ENCODE measurements around the gene TBC1D10A. TPM values are rescaled to one million over a fixed set of nuclear protein-coding genes. Genes with fewer than 3 reads are reported as not detected.

Gene TBC1D10A
- total and polyA plus RNA-seq, 2 donors (not counting 1 experiment from before 2014, with no cell fraction given), result 10.8 to 11.7 TPM

- Histone ChIP-seq H3K36me3 (ENCODE audit: control insufficient read depth, insufficient read depth, low read length) (peaks cover 4% of the 10 kb centered on the region), H3K27ac (ENCODE audit: insufficient read depth, low read length) (no peak overlapping the region), H3K9me3 (ENCODE audit: control insufficient read depth, insufficient read depth, low read depth, low read length) (no peaks in the 10 kb centered on the region), H3K4me1 (ENCODE audit: control insufficient read depth, extremely low read depth, insufficient read depth, low read length) (no peaks in the 10 kb centered on the region), H3K4me3 (replicated peaks in 1 of 4; ENCODE audit: control extremely low read depth in 1 of 4, insufficient read depth in 1 of 4, low read depth in 3 of 4, low read length in 4 of 4) (no peak overlapping the region), H4K20me1 (ENCODE audit: control insufficient read depth, extremely low read depth, insufficient read depth, low read length) (no peaks in the 10 kb centered on the region), H3K79me2 (ENCODE audit: control insufficient read depth, insufficient read depth, low read length) (no peaks in the 10 kb centered on the region), H3K27me3 (ENCODE audit: control insufficient read depth, insufficient read depth, low read length) (no peaks in the 10 kb centered on the region), H3K4me2 (ENCODE audit: extremely low read depth, insufficient read depth, low read length) (no peak overlapping the region), H3K9ac (ENCODE audit: insufficient read depth, low read length) (no peak overlapping the region), H2AFZ (ENCODE audit: low read length) (no peak overlapping the region)
- DNase-seq (ENCODE audit: low read depth in 2 of 2), result no peak
- TF ChIP-seq, protein P1, sequence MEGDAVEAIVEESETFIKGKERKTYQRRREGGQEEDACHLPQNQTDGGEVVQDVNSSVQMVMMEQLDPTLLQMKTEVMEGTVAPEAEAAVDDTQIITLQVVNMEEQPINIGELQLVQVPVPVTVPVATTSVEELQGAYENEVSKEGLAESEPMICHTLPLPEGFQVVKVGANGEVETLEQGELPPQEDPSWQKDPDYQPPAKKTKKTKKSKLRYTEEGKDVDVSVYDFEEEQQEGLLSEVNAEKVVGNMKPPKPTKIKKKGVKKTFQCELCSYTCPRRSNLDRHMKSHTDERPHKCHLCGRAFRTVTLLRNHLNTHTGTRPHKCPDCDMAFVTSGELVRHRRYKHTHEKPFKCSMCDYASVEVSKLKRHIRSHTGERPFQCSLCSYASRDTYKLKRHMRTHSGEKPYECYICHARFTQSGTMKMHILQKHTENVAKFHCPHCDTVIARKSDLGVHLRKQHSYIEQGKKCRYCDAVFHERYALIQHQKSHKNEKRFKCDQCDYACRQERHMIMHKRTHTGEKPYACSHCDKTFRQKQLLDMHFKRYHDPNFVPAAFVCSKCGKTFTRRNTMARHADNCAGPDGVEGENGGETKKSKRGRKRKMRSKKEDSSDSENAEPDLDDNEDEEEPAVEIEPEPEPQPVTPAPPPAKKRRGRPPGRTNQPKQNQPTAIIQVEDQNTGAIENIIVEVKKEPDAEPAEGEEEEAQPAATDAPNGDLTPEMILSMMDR (conservative IDR thresholded peaks at IDR 0.05 in 1 of 2, IDR thresholded peaks at IDR 0.05 in 1 of 2; ENCODE audit: low read depth in 1 of 2, low read length in 2 of 2), result no peak
- no peak for TF ChIP-seq EZH2 (IDR thresholded peaks at IDR 0.05; ENCODE audit: low read length, missing control alignments)
These were observed 46.2 kb upstream of the TBC1D10A start for GRCh38 chr22:30372915-30373314.

- TF ChIP-seq, protein P1 (conservative IDR thresholded peaks at IDR 0.05 in 1 of 2, IDR thresholded peaks at IDR 0.05 in 1 of 2; ENCODE audit: low read depth in 1 of 2, low read length in 2 of 2), result no peak
- no peak for TF ChIP-seq EZH2 (IDR thresholded peaks at IDR 0.05; ENCODE audit: low read length, missing control alignments)
- H3K4me3 ChIP-seq (replicated peaks in 1 of 4; ENCODE audit: control extremely low read depth in 1 of 4, insufficient read depth in 1 of 4, low read depth in 3 of 4, low read length in 4 of 4), result no peak overlapping the region
- H3K4me2 ChIP-seq (ENCODE audit: extremely low read depth, insufficient read depth, low read length), result no peak overlapping the region
- H2AFZ ChIP-seq (ENCODE audit: low read length), result no peak overlapping the region
- no peak overlapping the region for H3K27ac ChIP-seq (ENCODE audit: insufficient read depth, low read length)
- no peaks in the 10 kb centered on the region for H3K4me1 ChIP-seq (ENCODE audit: control insufficient read depth, extremely low read depth, insufficient read depth, low read length)
- H3K79me2 ChIP-seq (ENCODE audit: control insufficient read depth, insufficient read depth, low read length), result no peaks in the 10 kb centered on the region
- peaks cover under 1% of the 10 kb centered on the region for H3K36me3 ChIP-seq (ENCODE audit: control insufficient read depth, insufficient read depth, low read length)
- H3K27me3 ChIP-seq (ENCODE audit: control insufficient read depth, insufficient read depth, low read length), result no peaks in the 10 kb centered on the region
- DNase-seq (ENCODE audit: low read depth in 2 of 2), result no peak
- H3K9ac ChIP-seq (ENCODE audit: insufficient read depth, low read length), result no peak overlapping the region
- H3K9me3 ChIP-seq (ENCODE audit: control insufficient read depth, insufficient read depth, low read depth, low read length), result no peaks in the 10 kb centered on the region
- no peaks in the 10 kb centered on the region for H4K20me1 ChIP-seq (ENCODE audit: control insufficient read depth, extremely low read depth, insufficient read depth, low read length)
These were observed 45.2 kb upstream of the TBC1D10A start for GRCh38 chr22:30371981-30372380.

DNA sequence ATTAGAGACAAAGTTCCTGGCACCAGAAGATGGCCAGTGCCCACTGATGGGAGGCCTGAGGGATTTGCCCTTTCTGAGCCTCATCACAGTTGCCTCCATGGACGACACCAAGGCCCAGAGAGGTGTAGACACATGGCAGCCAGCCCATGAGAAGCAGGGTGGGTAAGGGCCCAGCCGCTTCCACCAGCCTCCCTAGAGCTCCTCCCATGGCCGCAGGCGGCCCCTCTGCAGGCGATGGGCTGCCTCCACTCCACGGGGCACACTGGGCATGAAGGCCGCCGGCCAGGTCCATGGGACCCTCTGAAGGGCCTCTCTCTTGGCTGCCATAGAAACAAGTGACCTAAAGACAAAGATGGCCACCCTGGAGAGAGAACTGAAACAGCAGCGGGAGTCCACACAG lies 44.6 kb upstream of the TBC1D10A start:
- H3K9ac ChIP-seq (ENCODE audit: insufficient read depth, low read length), result no peak overlapping the region
- DNase-seq (ENCODE audit: low read depth in 2 of 2), result no peak
- H2AFZ ChIP-seq (ENCODE audit: low read length), result no peak overlapping the region

More for the DNA sequence above, 44.6 kb upstream of the TBC1D10A start:
- no peak for TF ChIP-seq EZH2 (IDR thresholded peaks at IDR 0.05; ENCODE audit: low read length, missing control alignments)
- TF ChIP-seq, protein P1 (conservative IDR thresholded peaks at IDR 0.05 in 1 of 2, IDR thresholded peaks at IDR 0.05 in 1 of 2; ENCODE audit: low read depth in 1 of 2, low read length in 2 of 2), result no peak
- H3K4me1 ChIP-seq (ENCODE audit: control insufficient read depth, extremely low read depth, insufficient read depth, low read length), result no peaks in the 10 kb centered on the region
- H3K4me3 ChIP-seq (replicated peaks in 1 of 4; ENCODE audit: control extremely low read depth in 1 of 4, insufficient read depth in 1 of 4, low read depth in 3 of 4, low read length in 4 of 4), result no peak overlapping the region
- no peaks in the 10 kb centered on the region for H3K27me3 ChIP-seq (ENCODE audit: control insufficient read depth, insufficient read depth, low read length)
- H3K4me2 ChIP-seq (ENCODE audit: extremely low read depth, insufficient read depth, low read length), result no peak overlapping the region
- H4K20me1 ChIP-seq (ENCODE audit: control insufficient read depth, extremely low read depth, insufficient read depth, low read length), result no peaks in the 10 kb centered on the region
- no peaks in the 10 kb centered on the region for H3K36me3 ChIP-seq (ENCODE audit: control insufficient read depth, insufficient read depth, low read length)
- H3K9me3 ChIP-seq (ENCODE audit: control insufficient read depth, insufficient read depth, low read depth, low read length), result no peaks in the 10 kb centered on the region
- no peaks in the 10 kb centered on the region for H3K79me2 ChIP-seq (ENCODE audit: control insufficient read depth, insufficient read depth, low read length)
- no peak overlapping the region for H3K27ac ChIP-seq (ENCODE audit: insufficient read depth, low read length)
